AG09309 (cell line): ENCODE results near the gene ASPRV1.
"Not testable (repeated sequence)": the region's sequence is repeated elsewhere in the genome, so short reads cannot be mapped to it uniquely, and the experiment has no call there.

Source experiments
- DNase-seq: peaks from one replicate; pipeline ENCODE4 v3.0.0-alpha.2; 2010; ENCODE audit warnings: low read depth
- H3K4me3 ChIP-seq: 2 replicates; pipeline ENCODE4 v1.5.1; 2011; ENCODE audit warnings: mild to moderate bottlenecking, low read depth, low read length, moderate library complexity; ENCODE audit not compliant: control insufficient read depth
- TF ChIP-seq, protein P1 (sequence below): IDR thresholded peaks from 2 replicates; pipeline ENCODE4 v1.5.1; 2011; ENCODE audit warnings: mild to moderate bottlenecking, low read depth, low read length, inconsistent platforms; ENCODE audit not compliant: insufficient read depth, control insufficient read depth; ENCODE audit errors: missing control alignments

Gene ASPRV1

DNA sequence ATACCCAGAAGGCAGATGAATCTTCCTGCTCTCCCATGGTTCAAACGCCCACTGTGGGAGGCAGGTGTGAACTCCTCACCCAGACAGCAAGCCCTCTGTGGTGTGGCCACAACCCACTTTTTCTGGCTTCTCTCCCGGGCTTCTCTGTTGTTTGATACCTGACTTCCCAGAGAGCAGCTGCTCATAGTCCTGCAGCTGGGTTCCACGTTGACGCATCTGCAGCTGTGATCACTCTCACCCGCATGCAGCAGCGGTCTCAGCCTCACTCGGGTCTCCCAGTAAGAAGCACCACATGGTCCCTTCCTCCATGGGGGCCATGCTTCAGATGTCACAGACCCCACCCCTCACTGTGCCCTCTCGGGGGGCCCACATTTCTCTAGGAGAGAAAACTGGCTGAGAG lies 3.5 kb downstream of the ASPRV1 start:
- TF ChIP-seq, protein P1, sequence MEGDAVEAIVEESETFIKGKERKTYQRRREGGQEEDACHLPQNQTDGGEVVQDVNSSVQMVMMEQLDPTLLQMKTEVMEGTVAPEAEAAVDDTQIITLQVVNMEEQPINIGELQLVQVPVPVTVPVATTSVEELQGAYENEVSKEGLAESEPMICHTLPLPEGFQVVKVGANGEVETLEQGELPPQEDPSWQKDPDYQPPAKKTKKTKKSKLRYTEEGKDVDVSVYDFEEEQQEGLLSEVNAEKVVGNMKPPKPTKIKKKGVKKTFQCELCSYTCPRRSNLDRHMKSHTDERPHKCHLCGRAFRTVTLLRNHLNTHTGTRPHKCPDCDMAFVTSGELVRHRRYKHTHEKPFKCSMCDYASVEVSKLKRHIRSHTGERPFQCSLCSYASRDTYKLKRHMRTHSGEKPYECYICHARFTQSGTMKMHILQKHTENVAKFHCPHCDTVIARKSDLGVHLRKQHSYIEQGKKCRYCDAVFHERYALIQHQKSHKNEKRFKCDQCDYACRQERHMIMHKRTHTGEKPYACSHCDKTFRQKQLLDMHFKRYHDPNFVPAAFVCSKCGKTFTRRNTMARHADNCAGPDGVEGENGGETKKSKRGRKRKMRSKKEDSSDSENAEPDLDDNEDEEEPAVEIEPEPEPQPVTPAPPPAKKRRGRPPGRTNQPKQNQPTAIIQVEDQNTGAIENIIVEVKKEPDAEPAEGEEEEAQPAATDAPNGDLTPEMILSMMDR = no peak
- DNase-seq = no peak
- no peak overlapping the region for H3K4me3 ChIP-seq

DNA sequence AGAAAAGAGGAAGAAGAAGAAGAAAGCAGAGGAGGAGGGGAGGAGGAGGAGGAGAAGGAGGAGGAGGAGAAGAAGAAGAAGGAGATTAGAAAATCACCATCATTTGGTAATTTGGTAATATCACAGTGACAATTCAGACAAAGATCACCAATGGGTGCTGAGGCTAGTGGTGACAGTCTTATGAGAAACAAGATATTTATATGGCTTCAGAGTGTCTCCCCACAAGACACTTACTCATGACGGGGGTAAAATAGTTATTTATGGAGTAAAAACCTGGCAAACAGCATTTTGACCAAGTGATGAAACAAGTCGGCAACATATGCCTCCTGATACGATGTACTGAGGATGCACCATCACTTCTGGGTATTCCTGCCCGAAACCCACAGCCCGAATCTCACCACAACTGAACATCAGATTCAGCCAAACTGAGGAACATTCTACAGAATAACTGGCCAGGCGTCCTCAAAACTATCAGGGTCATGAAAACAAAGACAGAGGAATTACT lies 4.9 kb downstream of the ASPRV1 start:
- no peak overlapping the region for H3K4me3 ChIP-seq
- DNase-seq = no peak
- TF ChIP-seq, protein P1 = no peak

DNA sequence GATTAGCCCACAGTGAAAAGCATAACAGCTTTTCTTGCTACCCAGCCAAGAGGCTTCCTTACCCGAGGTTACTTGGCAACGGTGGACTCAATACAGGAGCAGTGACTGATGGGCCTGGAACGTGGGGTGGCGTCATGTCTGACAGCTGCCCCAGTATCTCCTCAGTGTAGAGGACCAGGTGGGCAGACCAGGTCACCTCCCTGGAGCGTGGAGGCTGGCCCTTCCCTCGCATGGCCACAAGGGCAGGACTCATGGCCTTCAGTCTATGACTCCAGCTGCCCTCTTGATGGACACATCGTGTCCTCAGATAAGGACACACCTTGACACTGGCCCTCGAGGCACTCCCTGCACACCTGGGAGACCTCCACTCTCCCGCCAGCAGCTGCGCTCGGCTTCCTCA lies 6.4 kb downstream of the ASPRV1 start:
- DNase-seq = no peak
- TF ChIP-seq, protein P1 = no peak
- no peak overlapping the region for H3K4me3 ChIP-seq

DNA sequence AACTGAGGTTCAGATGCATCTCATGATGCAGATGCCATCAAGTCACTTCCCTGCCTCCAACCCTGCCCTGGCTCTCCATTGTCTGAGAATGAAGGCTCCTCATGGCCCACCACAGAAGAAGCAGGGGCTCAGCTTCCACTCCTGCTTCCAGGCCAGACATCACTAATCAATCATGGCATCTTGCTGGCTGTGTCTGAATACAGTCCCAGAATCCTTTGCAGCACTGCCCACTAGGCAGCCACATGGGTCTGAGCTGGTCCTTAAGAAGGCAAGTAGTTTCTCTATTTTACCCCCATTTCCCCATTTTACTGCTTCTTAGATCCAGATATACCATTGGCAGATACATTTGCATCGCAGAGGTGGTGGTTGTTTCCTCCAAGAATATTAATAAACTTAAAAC lies 7.3 kb downstream of the ASPRV1 start:
- no peak for DNase-seq
- TF ChIP-seq, protein P1 = no peak
- no peak overlapping the region for H3K4me3 ChIP-seq

DNA sequence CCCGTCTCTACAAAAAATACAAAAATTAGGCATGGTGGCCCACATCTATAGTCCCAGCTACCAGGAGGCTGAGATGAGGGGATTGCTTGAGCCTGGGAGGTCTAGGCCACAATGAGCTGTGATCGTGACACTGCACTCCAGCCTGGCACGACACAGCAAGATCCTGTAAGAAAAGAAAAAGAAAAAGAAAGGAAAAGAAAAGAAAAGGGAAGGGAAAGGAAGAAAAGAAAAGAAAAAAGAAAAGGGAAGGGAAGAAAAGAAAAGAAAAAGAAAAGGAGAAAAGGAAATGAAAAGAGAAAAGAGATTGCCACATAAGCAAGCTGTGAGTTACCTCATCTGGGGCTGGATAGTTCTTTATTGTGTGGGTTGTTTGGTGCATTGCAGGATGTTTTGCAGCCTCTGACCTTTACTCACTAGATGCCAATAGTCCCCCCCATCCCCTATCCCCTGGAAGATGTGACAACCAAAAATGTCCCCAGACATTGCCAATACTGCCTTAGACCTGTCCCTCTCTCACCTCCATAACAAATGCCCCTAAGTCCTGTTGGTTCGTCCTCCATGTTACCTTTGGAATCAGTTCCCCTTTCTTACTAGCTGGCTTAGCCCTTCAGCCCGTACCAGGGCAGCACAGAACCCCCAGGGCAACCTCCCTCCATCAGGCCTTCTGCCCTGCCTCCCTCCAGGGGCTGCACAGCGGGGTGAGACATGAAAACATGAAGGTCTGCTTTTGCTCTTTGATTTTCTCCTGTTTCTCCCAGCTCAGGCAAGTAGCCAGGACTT lies 8.9 kb downstream of the ASPRV1 start:
- DNase-seq = no peak
- TF ChIP-seq, protein P1 = no peak
- no peak overlapping the region for H3K4me3 ChIP-seq

DNA sequence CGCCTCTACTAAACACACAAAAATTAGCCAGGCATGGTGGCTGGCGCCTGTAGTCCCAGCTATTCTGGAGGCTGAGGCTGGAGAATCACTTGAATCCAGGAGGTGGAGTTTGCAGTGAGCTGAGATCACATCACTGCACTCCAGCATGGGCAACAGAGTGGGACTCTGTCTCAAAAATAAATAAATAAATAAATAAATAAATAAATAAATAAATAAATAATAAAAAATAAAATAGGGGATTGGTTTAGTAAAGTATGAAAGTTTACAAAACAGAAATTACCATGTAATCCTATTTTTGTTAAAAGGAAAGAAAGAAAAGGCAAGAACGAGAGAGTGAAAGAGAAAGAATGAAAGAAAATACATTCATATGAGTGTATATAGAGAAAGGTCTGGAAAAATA lies 10.8 kb downstream of the ASPRV1 start:
- not testable (repeated sequence) for H3K4me3 ChIP-seq, DNase-seq

DNA sequence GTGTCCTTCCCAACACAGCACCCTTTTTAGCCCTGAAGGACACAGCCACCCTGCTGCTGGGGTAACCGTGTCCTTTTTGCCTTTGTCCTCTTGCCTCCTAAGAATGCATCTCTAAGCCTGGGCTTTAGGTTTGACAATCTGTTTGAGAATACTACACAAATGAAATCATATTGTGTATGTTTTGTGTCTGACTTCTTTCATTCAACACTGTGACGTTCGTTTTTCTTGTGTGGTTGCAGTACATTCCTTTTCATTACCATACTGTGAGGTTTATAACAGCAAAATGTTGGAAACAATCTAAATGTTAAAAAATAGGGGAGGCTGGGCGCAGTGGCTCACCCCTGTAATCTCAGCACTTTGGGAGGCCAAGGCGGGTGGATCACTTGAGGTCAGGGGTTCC lies 11.2 kb downstream of the ASPRV1 start:
- DNase-seq = no peak
- TF ChIP-seq, protein P1 = no peak
- no peak overlapping the region for H3K4me3 ChIP-seq
